Left lung (tissue), 14 donors: ENCODE data around the gene RPS27A. TPM values are rescaled to one million over a fixed set of nuclear protein-coding genes. Genes with fewer than 3 reads are reported as not detected.
A peak's percentile ranks its signal among the peaks of the same experiment; 100 is the strongest.
"Not testable (repeated sequence)": the region's sequence is repeated elsewhere in the genome, so short reads cannot be mapped to it uniquely, and the experiment has no call there.

Experiments used
- ATAC-seq: fragments of 200-7000 bp; cut with Tn5 transposase; one replicate; pipeline ENCODE4 v1.9.1; 2020; ENCODE audit warnings: moderate library complexity
- DNase-seq, 4 donors: peaks; one replicate each; pipeline ENCODE4 v3.0.0-alpha.2; 2013 to 2020
- H3K27ac ChIP-seq, 2 donors: fragments of 200-600 bp; sonication (generic) in 1 of 2; one replicate each; pipeline versions ENCODE4 v1.5.0 to v1.8.0; 2020 to 2021
- H3K27me3 ChIP-seq, 2 donors: fragments of 200-600 bp; sonication (generic) in 1 of 2; one replicate each; pipeline versions ENCODE4 v1.5.0 to v1.8.0; 2020 to 2021
- H3K36me3 ChIP-seq, 2 donors: fragments of 200-600 bp; sonication (generic) in 1 of 2; one replicate each; pipeline versions ENCODE4 v1.5.0 to v1.8.0; 2020 to 2021
- H3K4me1 ChIP-seq, 2 donors: fragments of 200-600 bp; one replicate each; pipeline ENCODE4 v1.8.0; 2021
- H3K4me3 ChIP-seq, 2 donors: fragments of 200-600 bp; sonication (generic) in 1 of 2; one replicate each; pipeline versions ENCODE4 v1.5.0 to v1.8.0; 2020 to 2021; ENCODE audit warnings: mild to moderate bottlenecking in 1 of 2
- H3K9me3 ChIP-seq, 2 donors: fragments of 200-600 bp; sonication (generic) in 1 of 2; one replicate each; pipeline versions ENCODE4 v1.5.0 to v1.8.0; 2020 to 2021
- intact Hi-C, 2 donors: fragments of 100-400 bp; cut with DNase I; formaldehyde crosslinking; loops; one replicate each; pipeline versions ENCODE4 v1.11.2 to v1.14.2; 2022
- long read RNA-seq, 12 donors: library from polyadenylated mRNA in 2 of 12; unstranded in 2 of 12; transcript quantifications; one replicate each; pipeline ENCODE4 v2.0.0 and lab custom pipeline, GENCODE V29; 2019 to 2026
- polyA plus RNA-seq, 6 donors: library from polyadenylated mRNA; unstranded; fragments of 120-200 nt; gene quantifications; one replicate each; pipeline ENCODE4 v1.2.1, GENCODE V29; 2013; ENCODE audit not compliant: insufficient read length in 6 of 6
- total RNA-seq, 2 donors: library from RNA; stranded (reverse); fragmentation: NEBNext Ultra II Directional; extraction: Animal tissue kit (Norgen Biotek cat#: 25700); gene quantifications; one replicate each; pipeline ENCODE4 v1.2.1, GENCODE V29; 2021
- TF ChIP-seq, protein P1 (sequence below), 2 donors: fragments of 200-600 bp; sonication (generic) in 1 of 2; IDR thresholded peaks; one replicate each; pipeline versions ENCODE4 v1.5.0 to v1.8.0; 2021; ENCODE audit warnings: antibody characterized with exemption in 2 of 2
- donor health status: DM: no; HTN: yes; CAD: no.
- donor health status: DM: no; HTN: no; CAD: no.

The RPS27A gene
- total RNA-seq (100 to 1,000 TPM; 703 to 736 TPM), polyA plus RNA-seq (1,000 to 10,000 TPM; 2,005 to 2,515 (median 2,314) TPM)
- long read RNA-seq, donor 1, transcript RPS27A-203 (5 exons, 796 nt) = minor isoform, 275 of 4,142 reads
- long read RNA-seq, donor 1, transcript RPS27A-201 (6 exons, 1,071 nt) = major isoform, 2,647 of 4,142 reads
- long read RNA-seq, donor 1, transcript RPS27A-208 (5 exons, 580 nt) = minor isoform, 30 of 4,142 reads
- long read RNA-seq, donor 1, transcript RPS27A-207 (3 exons, 557 nt) = minor isoform, 8 of 4,142 reads
- long read RNA-seq, donor 1, partial matches to known transcripts = 336 of 4,142 reads
- long read RNA-seq, donor 1, other reads (novel, unspliced or antisense) = 837 of 4,142 reads
- long read RNA-seq, donor 2, transcript RPS27A-201 (6 exons, 1,071 nt) = major isoform, 1,919 of 3,579 reads
- long read RNA-seq, donor 2, transcript RPS27A-207 (3 exons, 557 nt) = minor isoform, 8 of 3,579 reads
- long read RNA-seq, donor 2, transcript RPS27A-203 (5 exons, 796 nt) = minor isoform, 392 of 3,579 reads
- long read RNA-seq, donor 2, transcript RPS27A-208 (5 exons, 580 nt) = minor isoform, 64 of 3,579 reads
- long read RNA-seq, donor 2, partial matches to known transcripts = 508 of 3,579 reads
- long read RNA-seq, donor 2, other reads (novel, unspliced or antisense) = 680 of 3,579 reads
- long read RNA-seq, donor 3, transcript RPS27A-208 (5 exons, 580 nt) = minor isoform, 32 of 3,235 reads
- long read RNA-seq, donor 3, transcript RPS27A-201 (6 exons, 1,071 nt) = major isoform, 2,109 of 3,235 reads
- long read RNA-seq, donor 3, transcript RPS27A-207 (3 exons, 557 nt) = minor isoform, 10 of 3,235 reads
- long read RNA-seq, donor 3, transcript RPS27A-203 (5 exons, 796 nt) = minor isoform, 204 of 3,235 reads
- long read RNA-seq, donor 3, partial matches to known transcripts = 209 of 3,235 reads
- long read RNA-seq, donor 3, other reads (novel, unspliced or antisense) = 669 of 3,235 reads
- long read RNA-seq, donor 4, transcript RPS27A-203 (5 exons, 796 nt) = minor isoform, 212 of 1,627 reads
- long read RNA-seq, donor 4, transcript RPS27A-201 (6 exons, 1,071 nt) = major isoform, 1,334 of 1,627 reads
- long read RNA-seq, donor 4, partial matches to known transcripts = 24 of 1,627 reads
- long read RNA-seq, donor 4, other reads (novel, unspliced or antisense) = 53 of 1,627 reads
- long read RNA-seq, donor 5, transcript RPS27A-201 (6 exons, 1,071 nt) = major isoform, 1,929 of 3,373 reads
- long read RNA-seq, donor 5, transcript RPS27A-208 (5 exons, 580 nt) = minor isoform, 28 of 3,373 reads
- long read RNA-seq, donor 5, transcript RPS27A-203 (5 exons, 796 nt) = minor isoform, 339 of 3,373 reads
- long read RNA-seq, donor 5, transcript RPS27A-207 (3 exons, 557 nt) = minor isoform, 5 of 3,373 reads
- long read RNA-seq, donor 5, partial matches to known transcripts = 387 of 3,373 reads
- long read RNA-seq, donor 5, other reads (novel, unspliced or antisense) = 680 of 3,373 reads
- long read RNA-seq, donor 6, transcript RPS27A-201 (6 exons, 1,071 nt) = major isoform, 3,010 of 4,989 reads
- long read RNA-seq, donor 6, transcript RPS27A-203 (5 exons, 796 nt) = minor isoform, 390 of 4,989 reads
- long read RNA-seq, donor 6, transcript RPS27A-208 (5 exons, 580 nt) = minor isoform, 49 of 4,989 reads
- long read RNA-seq, donor 6, transcript RPS27A-207 (3 exons, 557 nt) = minor isoform, 11 of 4,989 reads
- long read RNA-seq, donor 6, partial matches to known transcripts = 435 of 4,989 reads
- long read RNA-seq, donor 6, other reads (novel, unspliced or antisense) = 1,086 of 4,989 reads
- long read RNA-seq, donor 7, transcript RPS27A-208 (5 exons, 580 nt) = minor isoform, 36 of 1,784 reads
- long read RNA-seq, donor 7, transcript RPS27A-201 (6 exons, 1,071 nt) = major isoform, 952 of 1,784 reads
- long read RNA-seq, donor 7, transcript RPS27A-203 (5 exons, 796 nt) = minor isoform, 268 of 1,784 reads
- long read RNA-seq, donor 7, partial matches to known transcripts = 190 of 1,784 reads
- long read RNA-seq, donor 7, other reads (novel, unspliced or antisense) = 336 of 1,784 reads
- long read RNA-seq, donor 8, transcript RPS27A-201 (6 exons, 1,071 nt) = major isoform, 974 of 1,552 reads
- long read RNA-seq, donor 8, transcript RPS27A-207 (3 exons, 557 nt) = minor isoform, 5 of 1,552 reads
- long read RNA-seq, donor 8, transcript RPS27A-208 (5 exons, 580 nt) = minor isoform, 20 of 1,552 reads
- long read RNA-seq, donor 8, transcript RPS27A-203 (5 exons, 796 nt) = minor isoform, 137 of 1,552 reads
- long read RNA-seq, donor 8, partial matches to known transcripts = 123 of 1,552 reads
- long read RNA-seq, donor 8, other reads (novel, unspliced or antisense) = 292 of 1,552 reads
- long read RNA-seq, donor 9, transcript RPS27A-201 (6 exons, 1,071 nt) = major isoform, 13 of 15 reads
- long read RNA-seq, donor 9, partial matches to known transcripts = 0 of 15 reads
- long read RNA-seq, donor 9, other reads (novel, unspliced or antisense) = 0 of 15 reads
- long read RNA-seq, donor 10, transcript RPS27A-203 (5 exons, 796 nt) = minor isoform, 176 of 1,046 reads
- long read RNA-seq, donor 10, transcript RPS27A-201 (6 exons, 1,071 nt) = major isoform, 808 of 1,046 reads
- long read RNA-seq, donor 10, partial matches to known transcripts = 15 of 1,046 reads
- long read RNA-seq, donor 10, other reads (novel, unspliced or antisense) = 47 of 1,046 reads
- long read RNA-seq, donor 11, transcript RPS27A-203 (5 exons, 796 nt) = minor isoform, 121 of 1,392 reads
- long read RNA-seq, donor 11, transcript RPS27A-201 (6 exons, 1,071 nt) = major isoform, 875 of 1,392 reads
- long read RNA-seq, donor 11, transcript RPS27A-208 (5 exons, 580 nt) = minor isoform, 10 of 1,392 reads
- long read RNA-seq, donor 11, partial matches to known transcripts = 328 of 1,392 reads
- long read RNA-seq, donor 11, other reads (novel, unspliced or antisense) = 55 of 1,392 reads
- long read RNA-seq, donor 12, transcript RPS27A-208 (5 exons, 580 nt) = minor isoform, 41 of 2,106 reads
- long read RNA-seq, donor 12, transcript RPS27A-207 (3 exons, 557 nt) = minor isoform, 5 of 2,106 reads
- long read RNA-seq, donor 12, transcript RPS27A-203 (5 exons, 796 nt) = minor isoform, 127 of 2,106 reads
- long read RNA-seq, donor 12, transcript RPS27A-201 (6 exons, 1,071 nt) = major isoform, 1,326 of 2,106 reads
- long read RNA-seq, donor 12, partial matches to known transcripts = 152 of 2,106 reads
- long read RNA-seq, donor 12, other reads (novel, unspliced or antisense) = 454 of 2,106 reads

- TF ChIP-seq, protein P1, sequence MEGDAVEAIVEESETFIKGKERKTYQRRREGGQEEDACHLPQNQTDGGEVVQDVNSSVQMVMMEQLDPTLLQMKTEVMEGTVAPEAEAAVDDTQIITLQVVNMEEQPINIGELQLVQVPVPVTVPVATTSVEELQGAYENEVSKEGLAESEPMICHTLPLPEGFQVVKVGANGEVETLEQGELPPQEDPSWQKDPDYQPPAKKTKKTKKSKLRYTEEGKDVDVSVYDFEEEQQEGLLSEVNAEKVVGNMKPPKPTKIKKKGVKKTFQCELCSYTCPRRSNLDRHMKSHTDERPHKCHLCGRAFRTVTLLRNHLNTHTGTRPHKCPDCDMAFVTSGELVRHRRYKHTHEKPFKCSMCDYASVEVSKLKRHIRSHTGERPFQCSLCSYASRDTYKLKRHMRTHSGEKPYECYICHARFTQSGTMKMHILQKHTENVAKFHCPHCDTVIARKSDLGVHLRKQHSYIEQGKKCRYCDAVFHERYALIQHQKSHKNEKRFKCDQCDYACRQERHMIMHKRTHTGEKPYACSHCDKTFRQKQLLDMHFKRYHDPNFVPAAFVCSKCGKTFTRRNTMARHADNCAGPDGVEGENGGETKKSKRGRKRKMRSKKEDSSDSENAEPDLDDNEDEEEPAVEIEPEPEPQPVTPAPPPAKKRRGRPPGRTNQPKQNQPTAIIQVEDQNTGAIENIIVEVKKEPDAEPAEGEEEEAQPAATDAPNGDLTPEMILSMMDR (IDR thresholded peaks at IDR 0.05) = no peak
- peaks cover 11 to 49% of the 10 kb centered on the region in 2 donors for H3K4me1 ChIP-seq
- no peaks in the 10 kb centered on the region for H3K27me3 ChIP-seq
- H3K4me3 ChIP-seq = peak within 1 kb of the TSS; percentile 70 to 77
- peak within 1 kb of the TSS; percentile 90 to 92 for H3K27ac ChIP-seq
- peaks cover 0 to 35% of the 10 kb centered on the region in 2 donors for H3K36me3 ChIP-seq
- intact Hi-C loops = no loop called here
- peak; percentile 93 to 97 (median 94) for DNase-seq
- no peaks in the 10 kb centered on the region for H3K9me3 ChIP-seq
- ATAC-seq = peak; percentile 96
Observed at GRCh38 chr2:55232084-55232862, at the start of gene RPS27A, which contains the start of gene CLHC1. TSS of gene RPS27A (plus strand) at chr2:55232688. CDS start at chr2:55232825, 137 bp downstream. TSS of gene CLHC1 (minus strand) at chr2:55232293. CDS start at chr2:55222411, 9,882 bp downstream.

GRCh38 chr2:55186837-55187236, 45.7 kb upstream of the RPS27A start:
- H3K27me3 ChIP-seq, intact Hi-C loops, H3K36me3 ChIP-seq, H3K4me1 ChIP-seq, ATAC-seq, H3K9me3 ChIP-seq, DNase-seq, H3K27ac ChIP-seq, H3K4me3 ChIP-seq: not testable (repeated sequence)

DNA sequence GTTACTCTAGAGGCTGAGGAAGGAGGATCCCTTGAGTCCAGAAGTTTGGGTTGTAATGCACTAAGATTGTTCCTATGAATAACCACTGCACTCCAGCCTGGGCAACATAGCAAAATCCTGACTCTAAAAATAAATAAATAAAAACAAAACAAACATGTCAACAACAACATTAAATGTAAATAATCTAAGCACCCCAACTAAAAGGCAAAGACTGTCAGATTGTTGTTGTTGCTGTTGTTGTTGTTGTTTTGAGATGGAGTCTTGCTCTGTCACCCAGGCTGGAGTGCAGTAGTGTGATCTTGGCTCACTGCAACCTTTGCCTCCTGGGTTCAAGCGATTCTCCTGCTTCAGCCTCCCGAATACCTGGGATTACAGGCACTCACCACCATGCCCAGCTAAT, 40.6 kb upstream of the RPS27A start:
- H3K36me3 ChIP-seq, ATAC-seq, DNase-seq, intact Hi-C loops, H3K4me1 ChIP-seq, H3K27ac ChIP-seq, H3K9me3 ChIP-seq, H3K4me3 ChIP-seq, H3K27me3 ChIP-seq: not testable (repeated sequence)

- peaks cover 0 to 12% of the 10 kb centered on the region in 2 donors for H3K9me3 ChIP-seq
- ATAC-seq = no peak
- no peak for DNase-seq
- no peak overlapping the region for H3K27ac ChIP-seq
- intact Hi-C loops = no loop called here
- H3K36me3 ChIP-seq = no peaks in the 10 kb centered on the region
- H3K4me3 ChIP-seq = no peak overlapping the region
- TF ChIP-seq, protein P1 (IDR thresholded peaks at IDR 0.05) = no peak
- H3K27me3 ChIP-seq = no peaks in the 10 kb centered on the region
- H3K4me1 ChIP-seq = no peaks in the 10 kb centered on the region
Observed at GRCh38 chr2:55196526-55196925, 36.0 kb upstream of the RPS27A start.
